Keratinocyte (primary cell): ENCODE data around the gene IL12RB2.

Source experiments
- CTCF ChIP-seq, 3 experiments: IDR thresholded peaks in 1 of 3; conservative IDR thresholded peaks in 1 of 3; optimal IDR thresholded peaks in 1 of 3; 2 replicates in 2 of 3; 3 replicates in 1 of 3; pipeline versions ENCODE3 to v1.5.1; 2011; ENCODE audit warnings: low read length in 3 of 3, mild to moderate bottlenecking in 3 of 3, moderate library complexity in 2 of 3, control low read depth in 1 of 3, inconsistent platforms in 1 of 3; ENCODE audit not compliant: insufficient read depth in 2 of 3; ENCODE audit errors: extremely low read depth in 1 of 3
- EZH2 ChIP-seq: IDR thresholded peaks from one replicate; pipeline ENCODE4 v1.6.1; 2012; ENCODE audit warnings: inconsistent platforms, mild to moderate bottlenecking, low read length, moderate library complexity

- TF ChIP-seq CTCF (optimal IDR thresholded peaks at IDR 0.05 in 1 of 3, IDR thresholded peaks at IDR 0.05 in 1 of 3, conservative IDR thresholded peaks at IDR 0.05 in 1 of 3; ENCODE audit: extremely low read depth in 1 of 3, insufficient read depth in 2 of 3, low read length in 3 of 3) (no peak), EZH2 (no peak)
These were observed 130.3 kb downstream of the IL12RB2 start for GRCh38 chr1:67437961-67438360.
